DND-41 (cell line): Measurements from ENCODE around the gene EPB41L2.

Experiments used
- ATAC-seq: fragments of 200-7000 bp; cut with Tn5 transposase; 3 replicates; pipeline ENCODE4 v1.9.1; 2021; ENCODE audit warnings: low read depth; ENCODE audit not compliant: insufficient read depth
- DNase-seq: peaks from one replicate; pipeline ENCODE4 v3.0.0-alpha.2; 2020
- H2AFZ ChIP-seq: 2 replicates; pipeline ENCODE4 v1.6.0; 2012; ENCODE audit warnings: low read depth, low read length
- H3K27ac ChIP-seq: 2 replicates; pipeline ENCODE4 v1.5.1; 2012; ENCODE audit warnings: low read length, inconsistent platforms
- H3K27me3 ChIP-seq: fragments of 200-600 bp; sonication (generic); 2 replicates; pipeline ENCODE4 v1.6.0; 2012; ENCODE audit warnings: low read length, mild to moderate bottlenecking, inconsistent platforms; ENCODE audit not compliant: insufficient read depth, poor library complexity
- H3K36me3 ChIP-seq: 2 replicates; pipeline ENCODE4 v1.5.1; 2012; ENCODE audit warnings: low read length, inconsistent platforms; ENCODE audit not compliant: insufficient read depth
- H3K4me1 ChIP-seq: 2 replicates; pipeline ENCODE4 v1.5.1; 2012; ENCODE audit warnings: mild to moderate bottlenecking, low read length; ENCODE audit not compliant: insufficient read depth
- H3K4me2 ChIP-seq: 2 replicates; pipeline ENCODE4 v1.6.0; 2012; ENCODE audit warnings: mild to moderate bottlenecking, moderate library complexity, low read length, inconsistent platforms; ENCODE audit not compliant: insufficient read depth
- H3K4me3 ChIP-seq, 2 experiments: fragments of 200-600 bp in 1 of 2; shearing (Covaris generic) in 1 of 2; 2 replicates each; pipeline ENCODE4 v1.5.1; 2012 to 2016; ENCODE audit warnings: inconsistent platforms in 2 of 2, low read length in 2 of 2, mild to moderate bottlenecking in 2 of 2, low read depth in 1 of 2, moderate library complexity in 1 of 2
- H3K79me2 ChIP-seq: 2 replicates; pipeline ENCODE4 v1.6.0; 2012; ENCODE audit warnings: low read length, inconsistent platforms; ENCODE audit not compliant: insufficient read depth
- H3K9ac ChIP-seq: 2 replicates; pipeline ENCODE4 v1.6.0; 2012; ENCODE audit warnings: low read depth, mild to moderate bottlenecking, inconsistent platforms, low read length, moderate library complexity
- H3K9me3 ChIP-seq: 2 replicates; pipeline ENCODE4 v1.5.1; 2012; ENCODE audit warnings: low read length, moderate library complexity, mild to moderate bottlenecking, inconsistent platforms; ENCODE audit not compliant: insufficient read depth, severe bottlenecking
- H4K20me1 ChIP-seq: 2 replicates; pipeline ENCODE4 v1.6.0; 2012; ENCODE audit warnings: low read length; ENCODE audit not compliant: insufficient read depth
- EZH2 ChIP-seq: IDR thresholded peaks from 3 replicates; pipeline ENCODE4 v1.6.1; 2012; ENCODE audit warnings: borderline replicate concordance, low read depth, mild to moderate bottlenecking, moderate library complexity, low read length, inconsistent platforms; ENCODE audit not compliant: severe bottlenecking
- TF ChIP-seq, protein P1 (sequence below): IDR thresholded peaks from 2 replicates; pipeline ENCODE4 v1.5.1; 2012; ENCODE audit warnings: borderline replicate concordance, low read length, moderate library complexity, mild to moderate bottlenecking; ENCODE audit not compliant: poor library complexity, severe bottlenecking; ENCODE audit errors: extremely low read depth

Gene EPB41L2

DNA sequence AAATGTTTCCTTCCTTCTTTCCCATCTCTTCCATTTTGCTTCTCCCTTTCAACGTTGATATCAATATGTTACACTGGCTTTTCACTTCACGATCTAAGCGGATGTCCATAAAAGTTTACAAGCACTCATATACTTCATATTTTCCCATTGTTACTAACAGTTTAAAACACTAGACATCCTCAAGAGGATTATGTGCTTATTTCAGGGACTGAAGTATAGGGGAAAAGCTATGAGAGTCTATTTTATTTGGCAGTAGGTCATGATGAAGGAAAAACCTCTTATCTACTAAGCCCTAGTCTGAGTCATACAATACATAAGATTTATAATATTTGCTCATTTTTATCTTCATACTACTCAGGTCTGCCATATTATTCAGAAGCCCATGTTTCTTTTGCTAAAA is 20.6 kb upstream of the EPB41L2 start:
- Histone ChIP-seq H3K4me3 (no peak overlapping the region), H3K27me3 (no peaks in the 10 kb centered on the region), H3K36me3 (no peaks in the 10 kb centered on the region), H3K4me2 (no peak overlapping the region), H4K20me1 (no peaks in the 10 kb centered on the region), H3K9me3 (peaks cover 4% of the 10 kb centered on the region), H3K9ac (no peak overlapping the region), H3K27ac (no peak overlapping the region), H3K79me2 (no peaks in the 10 kb centered on the region), H3K4me1 (no peaks in the 10 kb centered on the region), H2AFZ (no peak overlapping the region)
- ATAC-seq, result no peak
- no peak for DNase-seq
- TF ChIP-seq EZH2, result no peak
- TF ChIP-seq, protein P1, sequence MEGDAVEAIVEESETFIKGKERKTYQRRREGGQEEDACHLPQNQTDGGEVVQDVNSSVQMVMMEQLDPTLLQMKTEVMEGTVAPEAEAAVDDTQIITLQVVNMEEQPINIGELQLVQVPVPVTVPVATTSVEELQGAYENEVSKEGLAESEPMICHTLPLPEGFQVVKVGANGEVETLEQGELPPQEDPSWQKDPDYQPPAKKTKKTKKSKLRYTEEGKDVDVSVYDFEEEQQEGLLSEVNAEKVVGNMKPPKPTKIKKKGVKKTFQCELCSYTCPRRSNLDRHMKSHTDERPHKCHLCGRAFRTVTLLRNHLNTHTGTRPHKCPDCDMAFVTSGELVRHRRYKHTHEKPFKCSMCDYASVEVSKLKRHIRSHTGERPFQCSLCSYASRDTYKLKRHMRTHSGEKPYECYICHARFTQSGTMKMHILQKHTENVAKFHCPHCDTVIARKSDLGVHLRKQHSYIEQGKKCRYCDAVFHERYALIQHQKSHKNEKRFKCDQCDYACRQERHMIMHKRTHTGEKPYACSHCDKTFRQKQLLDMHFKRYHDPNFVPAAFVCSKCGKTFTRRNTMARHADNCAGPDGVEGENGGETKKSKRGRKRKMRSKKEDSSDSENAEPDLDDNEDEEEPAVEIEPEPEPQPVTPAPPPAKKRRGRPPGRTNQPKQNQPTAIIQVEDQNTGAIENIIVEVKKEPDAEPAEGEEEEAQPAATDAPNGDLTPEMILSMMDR, result no peak

DNA sequence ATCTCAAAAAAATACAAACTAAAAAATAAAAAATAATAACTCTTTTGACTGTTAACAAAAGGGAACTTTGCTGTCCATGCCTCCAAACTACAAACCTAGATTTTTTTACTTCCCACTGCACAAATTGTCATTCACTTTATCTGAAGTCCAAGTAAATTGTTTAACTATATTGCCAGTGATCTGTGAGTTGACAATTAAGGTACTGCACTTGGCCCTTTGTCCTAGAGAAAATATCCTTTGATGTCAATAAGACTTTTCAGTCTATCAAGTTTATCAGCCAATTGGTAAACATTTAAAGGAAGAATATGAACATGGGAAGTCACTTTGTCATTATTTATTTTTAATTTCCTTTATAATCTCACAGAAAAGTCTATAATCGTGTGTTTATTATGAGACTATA is 19.3 kb upstream of the EPB41L2 start:
- TF ChIP-seq, protein P1, result no peak
- no peaks in the 10 kb centered on the region for H4K20me1 ChIP-seq
- no peak overlapping the region for H3K9ac ChIP-seq
- H3K79me2 ChIP-seq, result no peaks in the 10 kb centered on the region
- no peak overlapping the region for H3K4me3 ChIP-seq
- no peak overlapping the region for H2AFZ ChIP-seq
- peaks cover 4% of the 10 kb centered on the region for H3K9me3 ChIP-seq
- no peaks in the 10 kb centered on the region for H3K27me3 ChIP-seq
- no peak for ATAC-seq
- H3K27ac ChIP-seq, result no peak overlapping the region
- no peaks in the 10 kb centered on the region for H3K4me1 ChIP-seq
- no peaks in the 10 kb centered on the region for H3K36me3 ChIP-seq
- DNase-seq, result no peak
- H3K4me2 ChIP-seq, result no peak overlapping the region

DNA sequence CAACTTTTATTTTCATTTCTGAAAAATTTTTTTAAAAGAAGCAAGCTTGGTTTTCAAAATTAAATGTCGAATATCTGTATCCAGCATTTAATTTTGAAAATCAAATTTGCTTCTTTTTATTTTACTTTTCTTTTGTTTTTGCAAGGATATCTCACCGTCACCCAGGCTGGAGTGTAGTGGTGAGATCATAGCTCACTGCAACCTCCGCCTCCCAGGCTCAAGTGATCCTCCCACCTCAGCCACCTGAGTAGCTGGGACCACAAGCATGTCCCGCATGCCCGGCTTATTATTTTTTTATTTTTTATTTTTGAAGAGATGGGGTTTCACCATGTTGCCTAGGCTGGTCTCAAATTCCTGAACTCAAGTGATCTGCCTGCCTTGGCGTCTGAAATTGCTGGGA is 17.0 kb upstream of the EPB41L2 start:
- no peak overlapping the region for H3K4me3 ChIP-seq
- H3K4me1 ChIP-seq, result no peaks in the 10 kb centered on the region
- H3K79me2 ChIP-seq, result no peaks in the 10 kb centered on the region
- no peak overlapping the region for H3K27ac ChIP-seq
- TF ChIP-seq EZH2, result no peak
- TF ChIP-seq, protein P1, result no peak
- H3K27me3 ChIP-seq, result no peaks in the 10 kb centered on the region
- no peaks in the 10 kb centered on the region for H4K20me1 ChIP-seq
- DNase-seq, result no peak
- no peak overlapping the region for H3K9ac ChIP-seq
- no peak overlapping the region for H3K4me2 ChIP-seq
- no peak for ATAC-seq
- H3K36me3 ChIP-seq, result no peaks in the 10 kb centered on the region
- no peak overlapping the region for H2AFZ ChIP-seq
- H3K9me3 ChIP-seq, result no peaks in the 10 kb centered on the region

DNA sequence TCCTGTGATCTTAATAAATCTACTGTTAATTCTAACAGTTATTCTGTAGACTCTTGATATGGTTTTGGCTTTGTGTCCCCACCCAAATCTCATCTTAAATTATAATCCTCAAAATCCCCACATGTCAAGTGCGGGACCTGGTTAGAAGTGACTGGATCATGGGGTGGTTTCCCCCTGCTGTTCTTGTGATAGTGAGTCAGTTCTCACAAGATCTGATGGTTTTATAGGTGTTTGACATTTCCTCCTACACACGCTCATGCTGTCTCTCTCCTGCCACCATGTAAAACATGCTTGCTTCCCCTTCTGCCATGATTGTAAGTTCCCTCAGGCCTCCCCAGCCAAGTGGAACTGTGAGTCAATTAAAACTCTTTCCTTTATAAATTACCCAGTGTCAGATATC is 10.5 kb upstream of the EPB41L2 start:
- Histone ChIP-seq H3K36me3 (no peaks in the 10 kb centered on the region), H3K27ac (no peak overlapping the region), H3K4me2 (no peak overlapping the region), H3K27me3 (no peaks in the 10 kb centered on the region), H3K4me1 (no peaks in the 10 kb centered on the region), H3K4me3 (no peak overlapping the region), H3K9ac (no peak overlapping the region), H3K79me2 (no peaks in the 10 kb centered on the region), H2AFZ (no peak overlapping the region; the same call in 1 of the 2 replicates), H3K9me3 (no peaks in the 10 kb centered on the region), H4K20me1 (no peaks in the 10 kb centered on the region)
- DNase-seq, result no peak
- no peak for ATAC-seq
- TF ChIP-seq, protein P1, result no peak
- TF ChIP-seq EZH2, result no peak
